Measurements from ENCODE around the gene ONECUT2.
"Not testable (repeated sequence)": the region's sequence is repeated elsewhere in the genome, so short reads cannot be mapped to it uniquely, and the experiment has no call there.

The ONECUT2 gene

GRCh38 chr18:57518533-57518932 is 83.4 kb downstream of the ONECUT2 start:
- H3K27ac Mint-ChIP-seq = no peak overlapping the region
- no peaks in the 10 kb centered on the region for H3K9me3 Mint-ChIP-seq
- H3K4me3 Mint-ChIP-seq = no peak overlapping the region
- H3K27me3 Mint-ChIP-seq = peaks cover 3% of the 10 kb centered on the region
- no peaks in the 10 kb centered on the region for H3K4me1 Mint-ChIP-seq
- no peak for DNase-seq
- CTCF ChIA-PET = no interaction called here
- no peaks in the 10 kb centered on the region for H3K36me3 Mint-ChIP-seq

DNA sequence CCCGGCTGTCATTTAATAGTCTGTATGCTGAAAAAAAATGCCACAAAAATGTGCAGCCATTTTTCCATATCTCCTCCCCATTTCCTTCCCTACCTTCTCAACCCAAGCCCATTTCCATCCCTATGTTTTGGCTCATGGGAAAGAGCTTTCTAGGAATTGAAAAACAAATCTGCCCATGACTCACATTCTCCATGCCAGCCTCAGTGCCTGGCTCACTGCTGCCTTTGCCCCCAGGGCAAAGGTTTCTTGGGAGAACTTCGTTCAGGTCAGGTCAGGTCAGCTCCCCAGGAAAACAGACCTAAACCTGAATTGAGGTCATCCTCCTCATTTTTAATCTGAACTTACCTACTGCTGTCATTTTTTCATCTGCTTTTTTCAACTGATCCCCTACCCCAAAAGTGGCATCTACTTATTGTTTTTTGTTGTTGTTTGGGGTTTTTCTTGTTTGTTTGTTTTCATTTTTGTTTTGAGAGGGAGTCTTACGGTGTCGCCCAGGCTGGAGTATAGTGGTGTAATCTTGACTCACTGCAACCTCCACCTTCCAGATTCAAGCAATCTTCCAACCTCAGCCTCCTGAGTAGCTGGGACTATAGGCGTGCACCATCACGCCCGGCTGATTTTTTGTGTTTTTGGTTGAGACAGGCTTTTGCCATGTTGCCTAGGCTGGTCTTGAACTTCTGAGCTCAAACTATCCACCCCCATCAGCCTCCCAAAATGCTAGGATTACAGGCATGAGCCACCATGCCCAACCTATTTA is 84.7 kb downstream of the ONECUT2 start:
- Mint-ChIP-seq H3K4me3 (no peak overlapping the region), H3K9me3 (no peaks in the 10 kb centered on the region), H3K27ac (no peak overlapping the region), H3K4me1 (no peaks in the 10 kb centered on the region), H3K36me3 (no peaks in the 10 kb centered on the region), H3K27me3 (peaks cover 9% of the 10 kb centered on the region)
- CTCF ChIA-PET = no interaction called here
- no peak for DNase-seq

DNA sequence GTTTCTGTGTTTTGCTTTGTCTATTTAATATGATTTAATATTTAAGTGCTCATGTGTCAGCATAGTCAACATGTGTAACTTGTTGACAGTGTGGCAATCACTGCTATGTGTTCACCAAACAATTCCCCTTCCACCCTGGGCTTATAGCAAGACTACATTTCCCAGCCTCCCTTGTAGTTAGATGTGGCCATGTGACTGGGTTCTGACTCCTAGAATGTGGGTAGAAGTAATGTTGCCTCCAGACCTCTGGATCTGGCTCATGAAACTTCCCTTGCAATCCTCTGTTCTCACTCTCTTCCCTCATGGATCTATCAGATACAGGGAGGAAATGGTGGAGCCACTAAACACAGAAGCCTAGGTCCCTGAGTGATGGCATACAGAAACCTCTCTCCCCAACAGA is 87.2 kb downstream of the ONECUT2 start:
- H3K4me1 Mint-ChIP-seq, H3K36me3 Mint-ChIP-seq, H3K4me3 Mint-ChIP-seq, DNase-seq, H3K9me3 Mint-ChIP-seq, H3K27ac Mint-ChIP-seq, CTCF ChIA-PET: not testable (repeated sequence)
- peaks cover 12% of the 10 kb centered on the region for H3K27me3 Mint-ChIP-seq

DNA sequence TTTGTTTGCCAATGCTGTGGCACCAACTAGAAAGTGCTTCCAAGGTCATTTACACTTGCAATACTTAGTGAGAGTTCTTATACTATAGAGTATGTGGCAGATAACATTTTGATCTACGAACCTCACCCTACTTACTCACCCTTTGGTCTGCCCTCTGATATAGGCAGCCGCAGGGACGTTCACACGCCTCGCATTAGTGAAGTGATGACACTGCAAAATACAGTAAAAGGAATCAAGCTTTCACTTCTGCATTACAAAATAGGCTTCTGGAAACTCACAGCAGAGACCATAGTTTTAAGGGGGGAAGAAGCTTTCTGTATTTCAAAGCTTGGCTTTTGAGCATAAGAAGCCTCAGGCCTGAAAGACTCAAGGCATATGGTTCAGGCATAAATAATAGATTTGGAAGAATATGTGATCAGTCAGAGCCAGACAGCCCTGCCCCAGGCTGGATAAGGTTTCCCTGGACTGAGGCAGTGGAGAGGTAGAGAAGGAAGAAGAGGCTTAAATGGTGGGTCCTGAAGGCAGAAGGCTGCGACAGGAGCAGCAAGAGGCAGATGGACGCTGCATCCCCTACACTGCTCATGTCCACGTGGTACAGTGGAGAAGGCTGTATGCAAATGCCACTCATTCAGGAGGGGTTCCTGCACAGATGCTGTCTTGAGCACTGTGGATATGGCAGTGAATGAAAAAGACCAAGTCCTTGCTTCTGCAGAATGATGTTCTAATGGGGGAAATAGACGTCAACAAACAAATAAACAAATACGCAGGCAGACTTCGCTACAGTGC is 88.2 kb downstream of the ONECUT2 start:
- H3K4me3 Mint-ChIP-seq = no peak overlapping the region
- no peaks in the 10 kb centered on the region for H3K4me1 Mint-ChIP-seq
- CTCF ChIA-PET = no interaction called here
- H3K9me3 Mint-ChIP-seq = no peaks in the 10 kb centered on the region
- H3K27me3 Mint-ChIP-seq = peaks cover 12% of the 10 kb centered on the region
- no peak for DNase-seq
- H3K27ac Mint-ChIP-seq = no peak overlapping the region
- no peaks in the 10 kb centered on the region for H3K36me3 Mint-ChIP-seq

DNA sequence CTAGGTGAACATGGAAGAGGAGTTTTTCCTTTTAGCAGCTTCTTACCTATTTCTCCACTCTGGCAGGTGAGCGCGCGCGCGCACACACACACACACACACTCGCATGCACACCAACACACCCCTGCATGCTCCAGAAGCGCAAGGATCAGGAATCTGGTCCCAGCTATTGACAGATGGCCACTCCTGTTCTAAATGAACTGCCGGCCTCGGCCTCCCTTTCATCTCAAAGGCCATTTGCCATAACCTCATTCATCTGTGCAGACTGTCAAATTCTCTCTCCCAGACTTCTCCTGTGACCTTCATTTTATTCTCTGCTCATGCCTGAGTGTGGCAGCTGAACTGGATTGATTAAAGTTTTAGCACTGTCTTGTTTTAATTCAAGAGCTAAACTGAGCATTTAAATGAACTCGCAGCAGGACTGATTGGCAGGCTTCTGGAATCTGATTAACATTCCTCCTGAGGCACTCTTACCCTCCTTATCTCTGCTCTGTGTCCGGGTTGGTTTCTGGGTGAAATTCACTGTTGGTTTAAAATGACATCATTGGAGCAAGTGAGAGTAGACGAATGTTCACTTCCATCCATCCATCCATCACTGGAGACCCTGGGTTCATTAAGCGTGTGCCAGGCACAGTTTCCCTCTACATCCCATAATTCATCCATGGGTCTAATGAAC is 92.5 kb downstream of the ONECUT2 start:
- CTCF ChIA-PET = no interaction called here
- Mint-ChIP-seq H3K9me3 (no peaks in the 10 kb centered on the region), H3K36me3 (no peaks in the 10 kb centered on the region), H3K27me3 (peaks cover 15% of the 10 kb centered on the region), H3K4me3 (no peak overlapping the region), H3K4me1 (no peaks in the 10 kb centered on the region), H3K27ac (no peak overlapping the region)
- DNase-seq = no peak

DNA sequence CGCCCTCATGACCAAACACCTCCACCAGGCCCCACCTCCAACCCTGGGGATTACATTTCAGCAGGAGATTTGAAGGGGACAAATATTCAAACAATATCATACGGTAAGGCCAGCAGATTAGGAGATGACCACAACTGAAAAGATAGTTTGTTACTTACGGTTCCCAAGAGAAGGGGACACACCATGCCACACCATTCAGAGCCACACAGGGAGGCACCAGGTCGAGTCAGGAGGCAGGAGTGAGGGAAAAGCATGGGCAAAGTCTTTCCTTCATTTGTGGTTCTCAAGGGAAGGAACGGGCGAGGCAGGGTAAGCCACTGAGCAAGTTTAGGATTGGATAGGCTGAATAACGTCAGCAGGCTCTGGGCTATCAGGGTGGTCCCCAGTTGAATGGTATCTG is 94.0 kb downstream of the ONECUT2 start:
- Mint-ChIP-seq H3K27ac (no peak overlapping the region), H3K4me3 (no peak overlapping the region), H3K27me3 (peaks cover 11% of the 10 kb centered on the region)

GRCh38 chr18:57533006-57533867 is 98.1 kb downstream of the ONECUT2 start:
- Mint-ChIP-seq H3K36me3 (no peaks in the 10 kb centered on the region), H3K9me3 (no peaks in the 10 kb centered on the region), H3K4me1 (no peaks in the 10 kb centered on the region), H3K4me3 (no peak overlapping the region), H3K27me3 (peaks cover 4% of the 10 kb centered on the region), H3K27ac (no peak overlapping the region)
- CTCF ChIA-PET = no interaction called here
- no peak for DNase-seq

More for the DNA sequence above, 94.0 kb downstream of the ONECUT2 start:
- Mint-ChIP-seq H3K9me3 (no peaks in the 10 kb centered on the region), H3K36me3 (no peaks in the 10 kb centered on the region), H3K4me1 (no peaks in the 10 kb centered on the region)
- DNase-seq = no peak
- CTCF ChIA-PET = interaction anchor here (1.6 kb wide), 1 partner anchor 29 kb away, joined by 3 read pairs; no protein-coding TSS in a partner anchor

DNA sequence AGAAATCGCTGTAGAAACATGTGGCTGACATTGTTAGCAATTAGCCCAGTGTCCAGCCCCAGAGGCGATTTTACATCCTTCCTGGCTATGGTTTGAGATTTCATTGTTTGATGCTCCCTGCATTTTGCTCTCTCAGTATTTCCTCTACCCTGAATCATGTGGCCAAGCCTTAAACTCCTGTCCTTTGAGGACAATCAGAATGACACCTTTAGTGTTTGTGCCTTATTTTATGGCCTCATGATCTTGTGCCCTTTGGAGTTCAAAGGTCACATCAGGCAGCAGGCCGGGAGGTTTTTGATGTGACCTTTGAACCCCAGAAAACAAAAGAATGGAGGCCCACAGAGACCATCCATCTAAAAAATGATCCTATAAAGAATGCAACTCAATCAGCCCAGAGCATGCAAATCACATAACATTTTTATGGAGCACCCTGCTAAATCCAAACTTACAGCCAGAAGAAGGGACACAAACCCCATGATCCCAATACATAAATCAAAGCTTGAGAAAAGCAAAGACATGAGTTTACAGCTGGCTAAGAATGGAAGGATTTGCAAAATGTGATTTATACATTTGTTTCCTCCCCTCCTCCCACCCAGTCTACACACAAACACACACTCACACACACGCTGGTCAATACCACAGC is 98.8 kb downstream of the ONECUT2 start:
- no peak for DNase-seq
- no peak overlapping the region for H3K27ac Mint-ChIP-seq
- H3K36me3 Mint-ChIP-seq = no peaks in the 10 kb centered on the region
- H3K4me1 Mint-ChIP-seq = no peaks in the 10 kb centered on the region
- peaks cover 4% of the 10 kb centered on the region for H3K27me3 Mint-ChIP-seq
- H3K9me3 Mint-ChIP-seq = no peaks in the 10 kb centered on the region
- CTCF ChIA-PET = no interaction called here
- no peak overlapping the region for H3K4me3 Mint-ChIP-seq

- H3K36me3 Mint-ChIP-seq = no peaks in the 10 kb centered on the region
- H3K9me3 Mint-ChIP-seq = no peaks in the 10 kb centered on the region
- peaks cover 4% of the 10 kb centered on the region for H3K27me3 Mint-ChIP-seq
- no peaks in the 10 kb centered on the region for H3K4me1 Mint-ChIP-seq
- no peak for DNase-seq
- no peak overlapping the region for H3K4me3 Mint-ChIP-seq
- H3K27ac Mint-ChIP-seq = no peak overlapping the region
- CTCF ChIA-PET = no interaction called here
Measured at GRCh38 chr18:57534511-57534909, 99.3 kb downstream of the ONECUT2 start.

GRCh38 chr18:57538614-57539013 is 103.4 kb downstream of the ONECUT2 start:
- Mint-ChIP-seq H3K27ac (no peak overlapping the region), H3K27me3 (no peaks in the 10 kb centered on the region), H3K9me3 (no peaks in the 10 kb centered on the region), H3K36me3 (no peaks in the 10 kb centered on the region), H3K4me3 (no peak overlapping the region), H3K4me1 (no peaks in the 10 kb centered on the region)
- DNase-seq = no peak
- CTCF ChIA-PET = no interaction called here

- Mint-ChIP-seq H3K27ac (no peak overlapping the region), H3K4me3 (no peak overlapping the region), H3K9me3 (no peaks in the 10 kb centered on the region), H3K4me1 (no peaks in the 10 kb centered on the region), H3K36me3 (no peaks in the 10 kb centered on the region), H3K27me3 (no peaks in the 10 kb centered on the region)
- no peak for DNase-seq
- CTCF ChIA-PET = no interaction called here
Measured at GRCh38 chr18:57539702-57540101, 104.5 kb downstream of the ONECUT2 start.

Data from activated naive CD4-positive, alpha-beta T cell treated with anti-CD3 and anti-CD28 coated beads, Interleukin-2, amount 10 ng/mL, durations not matched to agents 7 days and 5 days (primary cell).